ENCODE measurements around the gene CD6.

DNA sequence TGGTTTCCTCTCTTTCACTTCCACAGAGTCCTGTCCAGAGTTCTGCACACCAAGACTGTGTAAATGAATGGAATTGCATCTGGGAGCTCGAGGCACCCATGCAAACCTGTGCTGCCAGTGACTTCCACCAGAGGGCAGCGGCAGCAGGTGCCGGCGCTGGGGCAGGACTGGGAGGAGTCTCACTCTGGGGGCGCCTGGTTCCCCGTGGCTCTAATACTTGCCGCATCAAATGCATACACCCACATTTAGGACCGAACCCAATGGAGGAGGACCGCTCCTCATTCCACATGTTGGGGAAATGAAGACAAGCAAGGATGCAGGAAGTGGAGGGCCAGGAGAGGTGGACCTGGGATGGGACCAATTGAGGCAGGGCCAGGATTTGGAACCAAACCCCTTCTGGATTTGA is 1.1 kb upstream of the CD6 start:
- TF ChIP-seq, protein P1, sequence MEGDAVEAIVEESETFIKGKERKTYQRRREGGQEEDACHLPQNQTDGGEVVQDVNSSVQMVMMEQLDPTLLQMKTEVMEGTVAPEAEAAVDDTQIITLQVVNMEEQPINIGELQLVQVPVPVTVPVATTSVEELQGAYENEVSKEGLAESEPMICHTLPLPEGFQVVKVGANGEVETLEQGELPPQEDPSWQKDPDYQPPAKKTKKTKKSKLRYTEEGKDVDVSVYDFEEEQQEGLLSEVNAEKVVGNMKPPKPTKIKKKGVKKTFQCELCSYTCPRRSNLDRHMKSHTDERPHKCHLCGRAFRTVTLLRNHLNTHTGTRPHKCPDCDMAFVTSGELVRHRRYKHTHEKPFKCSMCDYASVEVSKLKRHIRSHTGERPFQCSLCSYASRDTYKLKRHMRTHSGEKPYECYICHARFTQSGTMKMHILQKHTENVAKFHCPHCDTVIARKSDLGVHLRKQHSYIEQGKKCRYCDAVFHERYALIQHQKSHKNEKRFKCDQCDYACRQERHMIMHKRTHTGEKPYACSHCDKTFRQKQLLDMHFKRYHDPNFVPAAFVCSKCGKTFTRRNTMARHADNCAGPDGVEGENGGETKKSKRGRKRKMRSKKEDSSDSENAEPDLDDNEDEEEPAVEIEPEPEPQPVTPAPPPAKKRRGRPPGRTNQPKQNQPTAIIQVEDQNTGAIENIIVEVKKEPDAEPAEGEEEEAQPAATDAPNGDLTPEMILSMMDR (IDR thresholded peaks at IDR 0.05; ENCODE audit: low read depth, low read length) = peak; percentile 97
- TF ChIP-seq, protein P2, sequence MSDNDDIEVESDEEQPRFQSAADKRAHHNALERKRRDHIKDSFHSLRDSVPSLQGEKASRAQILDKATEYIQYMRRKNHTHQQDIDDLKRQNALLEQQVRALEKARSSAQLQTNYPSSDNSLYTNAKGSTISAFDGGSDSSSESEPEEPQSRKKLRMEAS (IDR thresholded peaks at IDR 0.05; ENCODE audit: low read depth, low read length) = 0 out of 2 replicates have a peak, but pooled peaks have one; percentile 4
- no peak for TF ChIP-seq POLR2A (IDR thresholded peaks at IDR 0.05; ENCODE audit: extremely low read depth, insufficient read length)
